ENCODE results near the gene SESTD1.

DNA sequence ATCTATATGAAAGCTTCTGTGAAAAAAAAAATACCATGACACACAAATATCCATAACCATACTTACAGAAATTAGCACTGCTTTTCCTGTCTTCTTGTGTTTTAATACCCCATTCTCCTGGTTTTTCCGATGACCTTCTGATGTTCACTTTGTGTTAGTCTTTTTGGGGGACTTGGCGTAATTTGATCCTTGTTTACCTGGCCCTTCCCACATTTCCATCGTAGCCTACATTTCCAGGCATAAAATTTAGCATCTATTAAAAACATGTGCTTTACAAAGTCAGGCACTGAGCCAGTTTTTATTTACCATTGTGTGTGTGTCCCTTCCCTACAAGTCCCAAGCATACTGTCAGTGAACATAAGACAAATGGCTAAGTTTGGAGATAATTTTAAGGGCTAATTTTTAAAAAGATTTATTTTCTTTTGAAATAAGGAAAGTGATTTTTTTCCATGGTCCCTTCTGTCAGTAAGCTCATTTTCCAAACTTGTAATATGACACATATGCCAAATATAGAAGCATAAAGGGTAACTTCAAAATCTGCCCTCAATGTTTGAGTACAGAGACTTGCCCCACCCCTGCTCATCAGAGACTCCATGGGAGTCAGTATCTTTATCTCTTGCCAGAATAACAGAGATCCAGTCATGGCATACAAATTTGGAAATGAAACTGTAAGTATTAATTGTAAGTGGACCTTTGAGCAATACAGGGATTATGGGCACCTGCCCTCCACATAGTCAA lies 27.3 kb downstream of the SESTD1 start:
- TF ChIP-seq RARB (CRISPR knock-in tag; IDR thresholded peaks at IDR 0.05), result no peak
- TF ChIP-seq, protein P1, sequence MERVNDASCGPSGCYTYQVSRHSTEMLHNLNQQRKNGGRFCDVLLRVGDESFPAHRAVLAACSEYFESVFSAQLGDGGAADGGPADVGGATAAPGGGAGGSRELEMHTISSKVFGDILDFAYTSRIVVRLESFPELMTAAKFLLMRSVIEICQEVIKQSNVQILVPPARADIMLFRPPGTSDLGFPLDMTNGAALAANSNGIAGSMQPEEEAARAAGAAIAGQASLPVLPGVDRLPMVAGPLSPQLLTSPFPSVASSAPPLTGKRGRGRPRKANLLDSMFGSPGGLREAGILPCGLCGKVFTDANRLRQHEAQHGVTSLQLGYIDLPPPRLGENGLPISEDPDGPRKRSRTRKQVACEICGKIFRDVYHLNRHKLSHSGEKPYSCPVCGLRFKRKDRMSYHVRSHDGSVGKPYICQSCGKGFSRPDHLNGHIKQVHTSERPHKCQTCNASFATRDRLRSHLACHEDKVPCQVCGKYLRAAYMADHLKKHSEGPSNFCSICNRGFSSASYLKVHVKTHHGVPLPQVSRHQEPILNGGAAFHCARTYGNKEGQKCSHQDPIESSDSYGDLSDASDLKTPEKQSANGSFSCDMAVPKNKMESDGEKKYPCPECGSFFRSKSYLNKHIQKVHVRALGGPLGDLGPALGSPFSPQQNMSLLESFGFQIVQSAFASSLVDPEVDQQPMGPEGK (CRISPR knock-in tag; IDR thresholded peaks at IDR 0.05; ENCODE audit: borderline replicate concordance), result no peak

All from SK-N-SH treated with all-trans-retinoic acid at 6 μM for 48 hours (cell line).